PC-9 (cell line): ENCODE measurements around the gene GRK2. TPM values are rescaled to one million over a fixed set of nuclear protein-coding genes. Genes with fewer than 3 reads are reported as not detected.

ENCODE experiments used
- BruUV-seq: library from RNA; stranded (reverse); fragments of 400-500 nt; replicated peaks from 2 replicates; lab custom pipeline; 2021; lab: Mats Ljungman, UMichigan
- CTCF ChIA-PET: fragments of 300-600 bp; sonication (Branson Sonifier 250); formaldehyde crosslinking; loops from one replicate; lab custom pipeline; 2022; ENCODE audit warnings: antibody characterized with exemption; lab: Charles Lee
- POLR2A ChIA-PET: fragments of 300-600 bp; sonication (Branson Sonifier 250); formaldehyde crosslinking; loops from one replicate; lab custom pipeline; 2022; ENCODE audit warnings: antibody characterized with exemption; ENCODE audit not compliant: unreplicated experiment; lab: Charles Lee
- DNase-seq, 2 experiments: peaks; one replicate each; pipeline versions ENCODE4 v3.0.0 to v3.0.0-alpha.2; 2015 to 2022; ENCODE audit warnings: mixed read lengths in 1 of 2
- H2AFZ ChIP-seq: fragments of 200-600 bp; sonication (generic); 2 replicates; pipeline ENCODE4 v1.8.1; 2017; ENCODE audit warnings: antibody characterized with exemption
- H3F3A ChIP-seq: fragments of 200-600 bp; sonication (generic); 2 replicates; pipeline ENCODE4 v1.8.1; 2017; ENCODE audit warnings: antibody characterized with exemption, mild to moderate bottlenecking, low read depth; ENCODE audit not compliant: insufficient read depth
- H3K27ac ChIP-seq: fragments of 200-600 bp; sonication (generic); 2 replicates; pipeline ENCODE4 v1.6.1; 2016; ENCODE audit warnings: mixed run types
- H3K27me3 ChIP-seq: fragments of 200-600 bp; sonication (generic); 2 replicates; pipeline ENCODE4 v1.6.1; 2016; ENCODE audit warnings: low read depth, mixed run types; ENCODE audit not compliant: insufficient read depth
- H3K36me3 ChIP-seq: fragments of 200-600 bp; sonication (generic); 2 replicates; pipeline ENCODE4 v1.6.1; 2016; ENCODE audit warnings: low read depth, mixed run types
- H3K4me1 ChIP-seq: fragments of 200-600 bp; sonication (generic); replicated peaks from 2 replicates; pipeline ENCODE4 v1.6.1; 2016; ENCODE audit warnings: mixed run types; ENCODE audit not compliant: insufficient read depth
- H3K4me2 ChIP-seq: fragments of 200-600 bp; sonication (generic); 2 replicates; pipeline ENCODE4 v1.6.1; 2017; ENCODE audit warnings: mixed run types
- H3K4me3 ChIP-seq: fragments of 200-600 bp; sonication (generic); 2 replicates; pipeline ENCODE4 v1.6.1; 2016; ENCODE audit warnings: mixed run types
- H3K79me2 ChIP-seq: fragments of 200-600 bp; sonication (generic); 2 replicates; pipeline ENCODE4 v1.6.1; 2017; ENCODE audit warnings: low read depth, mixed run types
- H3K9me2 ChIP-seq: fragments of 200-600 bp; sonication (generic); 2 replicates; pipeline ENCODE4 v1.8.1; 2017; ENCODE audit warnings: mild to moderate bottlenecking; ENCODE audit not compliant: insufficient read depth
- H3K9me3 ChIP-seq: fragments of 200-600 bp; sonication (generic); 2 replicates; pipeline ENCODE4 v1.8.1; 2016; ENCODE audit warnings: low read depth; ENCODE audit not compliant: insufficient read depth
- H4K20me1 ChIP-seq: fragments of 200-600 bp; sonication (generic); 2 replicates; pipeline ENCODE4 v1.8.1; 2017; ENCODE audit not compliant: insufficient read depth
- EZH2 ChIP-seq: fragments of 200-600 bp; sonication (generic); IDR thresholded peaks from 2 replicates; pipeline ENCODE4 v1.8.0; 2017; ENCODE audit warnings: antibody characterized with exemption, low read depth
- intact Hi-C: fragments of 100-400 bp; cut with micrococcal nuclease; formaldehyde crosslinking; loops from one replicate; pipeline ENCODE4 v1.10.0; 2022; ENCODE audit not compliant: unreplicated experiment
- total RNA-seq: library from RNA; stranded (reverse); gene quantifications from 2 replicates; pipeline ENCODE4 v1.2.3, GENCODE V29; 2021
- TF ChIP-seq, protein P1 (sequence below): fragments of 200-600 bp; sonication (generic); conservative IDR thresholded peaks from 2 replicates; pipeline ENCODE4 v1.6.1; 2017; ENCODE audit warnings: mixed run types, antibody characterized with exemption, mild to moderate bottlenecking, moderate library complexity

GRK2 gene
- total RNA-seq, 1 experiment from 2014 or later: 76.7 TPM

DNA sequence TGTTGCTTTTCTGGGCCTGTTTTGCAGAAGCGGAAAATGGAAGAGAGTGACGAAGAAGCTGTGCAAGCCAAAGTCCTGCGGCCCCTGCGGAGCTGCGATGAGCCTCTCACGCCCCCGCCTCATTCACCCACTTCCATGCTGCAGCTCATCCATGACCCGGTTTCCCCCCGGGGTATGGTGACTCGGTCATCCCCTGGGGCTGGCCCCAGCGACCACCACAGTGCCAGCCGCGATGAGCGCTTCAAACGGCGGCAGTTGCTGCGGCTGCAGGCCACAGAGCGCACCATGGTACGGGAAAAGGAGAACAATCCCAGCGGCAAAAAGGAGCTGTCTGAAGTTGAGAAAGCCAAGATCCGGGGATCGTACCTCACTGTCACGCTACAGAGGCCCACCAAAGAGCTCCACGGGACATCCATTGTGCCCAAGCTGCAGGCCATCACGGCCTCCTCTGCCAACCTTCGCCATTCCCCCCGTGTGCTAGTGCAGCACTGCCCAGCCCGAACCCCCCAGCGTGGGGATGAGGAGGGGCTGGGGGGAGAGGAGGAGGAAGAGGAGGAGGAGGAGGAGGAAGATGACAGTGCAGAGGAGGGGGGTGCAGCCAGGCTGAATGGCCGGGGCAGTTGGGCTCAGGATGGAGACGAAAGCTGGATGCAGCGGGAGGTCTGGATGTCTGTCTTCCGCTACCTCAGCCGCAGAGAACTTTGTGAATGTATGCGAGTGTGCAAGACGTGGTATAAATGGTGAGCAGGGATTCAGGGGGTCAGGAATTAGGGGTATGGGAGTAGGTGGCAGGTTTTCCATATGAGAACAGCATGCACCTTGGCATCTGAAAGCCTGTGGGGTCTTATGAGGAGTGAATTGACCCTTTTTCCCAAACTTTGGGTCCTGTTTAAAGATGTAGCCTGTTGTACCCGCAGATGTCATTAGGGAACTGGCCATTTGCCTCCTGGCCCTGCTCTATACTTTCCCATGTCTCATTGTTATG is 15.9 kb upstream of the GRK2 start:
- no TSS peak for BruUV-seq
- Histone ChIP-seq H3K36me3 (peaks cover 85% of the 10 kb centered on the region), H3F3A (peaks cover 82% of the 10 kb centered on the region), H3K4me3 (no peak overlapping the region), H4K20me1 (peaks cover 31% of the 10 kb centered on the region), H3K4me1 (peaks cover 64% of the 10 kb centered on the region), H2AFZ (no peak overlapping the region), H3K27ac (no peak overlapping the region), H3K9me2 (no peaks in the 10 kb centered on the region), H3K9me3 (no peaks in the 10 kb centered on the region), H3K27me3 (no peaks in the 10 kb centered on the region), H3K4me2 (no peak overlapping the region), H3K79me2 (peaks cover 61% of the 10 kb centered on the region)
- intact Hi-C loops: no loop called here
- peak in 1 of 2 experiments; percentile 31 for DNase-seq
- ChIA-PET POLR2A (no interaction called here), CTCF (no interaction called here)
- TF ChIP-seq EZH2: no peak
- TF ChIP-seq, protein P1, sequence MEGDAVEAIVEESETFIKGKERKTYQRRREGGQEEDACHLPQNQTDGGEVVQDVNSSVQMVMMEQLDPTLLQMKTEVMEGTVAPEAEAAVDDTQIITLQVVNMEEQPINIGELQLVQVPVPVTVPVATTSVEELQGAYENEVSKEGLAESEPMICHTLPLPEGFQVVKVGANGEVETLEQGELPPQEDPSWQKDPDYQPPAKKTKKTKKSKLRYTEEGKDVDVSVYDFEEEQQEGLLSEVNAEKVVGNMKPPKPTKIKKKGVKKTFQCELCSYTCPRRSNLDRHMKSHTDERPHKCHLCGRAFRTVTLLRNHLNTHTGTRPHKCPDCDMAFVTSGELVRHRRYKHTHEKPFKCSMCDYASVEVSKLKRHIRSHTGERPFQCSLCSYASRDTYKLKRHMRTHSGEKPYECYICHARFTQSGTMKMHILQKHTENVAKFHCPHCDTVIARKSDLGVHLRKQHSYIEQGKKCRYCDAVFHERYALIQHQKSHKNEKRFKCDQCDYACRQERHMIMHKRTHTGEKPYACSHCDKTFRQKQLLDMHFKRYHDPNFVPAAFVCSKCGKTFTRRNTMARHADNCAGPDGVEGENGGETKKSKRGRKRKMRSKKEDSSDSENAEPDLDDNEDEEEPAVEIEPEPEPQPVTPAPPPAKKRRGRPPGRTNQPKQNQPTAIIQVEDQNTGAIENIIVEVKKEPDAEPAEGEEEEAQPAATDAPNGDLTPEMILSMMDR: no peak

DNA sequence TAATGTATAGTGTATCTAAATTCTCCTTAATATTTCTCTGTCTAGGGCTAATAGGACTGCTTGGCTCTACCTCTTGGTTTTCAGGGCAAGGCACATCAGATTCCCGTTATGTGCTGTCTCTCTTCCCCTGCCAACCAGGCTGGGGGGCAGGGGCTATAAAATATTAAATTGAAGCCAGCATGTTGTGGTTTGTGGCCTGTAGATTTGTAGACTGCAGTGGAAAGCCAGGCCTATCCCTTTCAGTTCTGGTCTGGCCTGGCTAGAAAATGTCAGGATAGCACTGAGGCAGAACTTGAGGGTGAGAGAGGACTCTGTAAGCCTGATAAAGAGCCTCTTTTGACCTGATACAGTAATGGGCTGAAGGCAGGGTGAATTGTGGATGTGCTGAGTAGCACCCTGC is 14.4 kb upstream of the GRK2 start:
- H3K36me3 ChIP-seq: peaks cover 83% of the 10 kb centered on the region
- H3K4me2 ChIP-seq: no peak overlapping the region
- peaks cover 50% of the 10 kb centered on the region for H3K4me1 ChIP-seq
- no peak for DNase-seq
- H3K9me3 ChIP-seq: no peaks in the 10 kb centered on the region
- H2AFZ ChIP-seq: no peak overlapping the region
- ChIA-PET CTCF (interaction anchor here (0.6 kb wide), 2 partner anchors 15 to 20 kb away, joined by 3 read pairs; no protein-coding TSS in a partner anchor), POLR2A (no interaction called here)
- BruUV-seq: no TSS peak
- intact Hi-C loops: no loop called here
- H3K27me3 ChIP-seq: no peaks in the 10 kb centered on the region
- no peak overlapping the region for H3K4me3 ChIP-seq
- no peaks in the 10 kb centered on the region for H3K9me2 ChIP-seq
- H3K27ac ChIP-seq: 0 out of 2 replicates have a peak overlapping the region, but pooled peaks have one; percentile 13
- peaks cover 24% of the 10 kb centered on the region for H4K20me1 ChIP-seq
- TF ChIP-seq, protein P1: no peak
- TF ChIP-seq EZH2: no peak
- peaks cover 81% of the 10 kb centered on the region for H3F3A ChIP-seq
- H3K79me2 ChIP-seq: peaks cover 47% of the 10 kb centered on the region

DNA sequence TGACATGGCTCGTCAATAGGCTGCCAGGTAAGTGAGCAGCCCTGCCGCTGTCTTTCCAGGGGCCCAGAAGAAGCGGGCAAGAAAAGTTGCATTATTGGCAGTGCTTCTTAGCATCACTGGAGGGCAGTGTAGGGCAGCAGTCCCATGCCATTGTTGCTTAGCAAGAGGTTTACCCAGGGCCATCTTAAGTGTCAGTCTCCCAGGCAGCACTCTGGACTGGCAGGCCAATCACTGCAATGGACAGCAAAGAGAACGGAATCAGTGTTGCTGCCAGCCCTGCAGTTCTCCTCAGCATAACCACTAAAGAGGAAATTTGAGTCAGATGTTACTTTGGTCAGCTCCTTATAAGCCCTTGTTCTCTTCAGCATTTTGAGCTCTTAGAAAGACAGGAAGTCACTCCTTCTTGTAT is 13.4 kb upstream of the GRK2 start:
- BruUV-seq: no TSS peak
- Histone ChIP-seq H3F3A (peaks cover 82% of the 10 kb centered on the region), H4K20me1 (peaks cover 21% of the 10 kb centered on the region), H3K4me3 (no peak overlapping the region), H2AFZ (no peak overlapping the region), H3K4me2 (no peak overlapping the region), H3K27me3 (no peaks in the 10 kb centered on the region), H3K9me2 (no peaks in the 10 kb centered on the region), H3K4me1 (peaks cover 40% of the 10 kb centered on the region), H3K36me3 (peaks cover 82% of the 10 kb centered on the region), H3K79me2 (peaks cover 47% of the 10 kb centered on the region), H3K9me3 (no peaks in the 10 kb centered on the region), H3K27ac (no peak overlapping the region)
- ChIA-PET POLR2A (no interaction called here), CTCF (interaction anchor here (0.5 to 1.3 kb wide), 4 partner anchors 9 to 171 kb away, joined by 3 to 5 read pairs (median 4); partner anchors contain the start of gene GRK2)
- intact Hi-C loops: no loop called here
- DNase-seq: no peak
- TF ChIP-seq, protein P1: peak; percentile 53
- no peak for TF ChIP-seq EZH2
